ENCODE results near the gene GDI1. TPM values are rescaled to one million over a fixed set of nuclear protein-coding genes. Genes with fewer than 3 reads are reported as not detected.

Gene GDI1
- total and polyA plus RNA-seq, 9 of the 15 experiments (the other 6 are each of a cell fraction or from before 2014, with no cell fraction given): 0.97 to 82.6 (median 37.5) TPM

- TF ChIP-seq, protein P1, sequence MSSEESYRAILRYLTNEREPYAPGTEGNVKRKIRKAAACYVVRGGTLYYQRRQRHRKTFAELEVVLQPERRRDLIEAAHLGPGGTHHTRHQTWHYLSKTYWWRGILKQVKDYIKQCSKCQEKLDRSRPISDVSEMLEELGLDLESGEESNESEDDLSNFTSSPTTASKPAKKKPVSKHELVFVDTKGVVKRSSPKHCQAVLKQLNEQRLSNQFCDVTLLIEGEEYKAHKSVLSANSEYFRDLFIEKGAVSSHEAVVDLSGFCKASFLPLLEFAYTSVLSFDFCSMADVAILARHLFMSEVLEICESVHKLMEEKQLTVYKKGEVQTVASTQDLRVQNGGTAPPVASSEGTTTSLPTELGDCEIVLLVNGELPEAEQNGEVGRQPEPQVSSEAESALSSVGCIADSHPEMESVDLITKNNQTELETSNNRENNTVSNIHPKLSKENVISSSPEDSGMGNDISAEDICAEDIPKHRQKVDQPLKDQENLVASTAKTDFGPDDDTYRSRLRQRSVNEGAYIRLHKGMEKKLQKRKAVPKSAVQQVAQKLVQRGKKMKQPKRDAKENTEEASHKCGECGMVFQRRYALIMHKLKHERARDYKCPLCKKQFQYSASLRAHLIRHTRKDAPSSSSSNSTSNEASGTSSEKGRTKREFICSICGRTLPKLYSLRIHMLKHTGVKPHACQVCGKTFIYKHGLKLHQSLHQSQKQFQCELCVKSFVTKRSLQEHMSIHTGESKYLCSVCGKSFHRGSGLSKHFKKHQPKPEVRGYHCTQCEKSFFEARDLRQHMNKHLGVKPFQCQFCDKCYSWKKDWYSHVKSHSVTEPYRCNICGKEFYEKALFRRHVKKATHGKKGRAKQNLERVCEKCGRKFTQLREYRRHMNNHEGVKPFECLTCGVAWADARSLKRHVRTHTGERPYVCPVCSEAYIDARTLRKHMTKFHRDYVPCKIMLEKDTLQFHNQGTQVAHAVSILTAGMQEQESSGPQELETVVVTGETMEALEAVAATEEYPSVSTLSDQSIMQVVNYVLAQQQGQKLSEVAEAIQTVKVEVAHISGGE (CRISPR knock-in tag; IDR thresholded peaks at IDR 0.05): no peak
- no peak for TF ChIP-seq ZNF444 (CRISPR knock-in tag; IDR thresholded peaks at IDR 0.05)
- TF ChIP-seq SNIP1 (IDR thresholded peaks at IDR 0.05; ENCODE audit: low read depth): no peak
- no peak for TF ChIP-seq ZHX1 (conservative IDR thresholded peaks at IDR 0.05; ENCODE audit: low read length)
- no peak for TF ChIP-seq SP2 (IDR thresholded peaks at IDR 0.05; ENCODE audit: extremely low read depth, low read depth, low read length, poor library complexity, severe bottlenecking)
- peak; percentile 86; the same call in 1 of the 2 replicates for TF ChIP-seq ZFPM2 (CRISPR knock-in tag; IDR thresholded peaks at IDR 0.05)
- peak; percentile 59 for TF ChIP-seq SNRNP70 (optimal IDR thresholded peaks at IDR 0.05; ENCODE audit: low read depth, low read length)
- TF ChIP-seq PML (IDR thresholded peaks at IDR 0.05; ENCODE audit: low read length): peak; percentile 87
- peak; percentile 84 for TF ChIP-seq ZNF253 (CRISPR knock-in tag; conservative IDR thresholded peaks at IDR 0.05)
- TF ChIP-seq, protein P2, sequence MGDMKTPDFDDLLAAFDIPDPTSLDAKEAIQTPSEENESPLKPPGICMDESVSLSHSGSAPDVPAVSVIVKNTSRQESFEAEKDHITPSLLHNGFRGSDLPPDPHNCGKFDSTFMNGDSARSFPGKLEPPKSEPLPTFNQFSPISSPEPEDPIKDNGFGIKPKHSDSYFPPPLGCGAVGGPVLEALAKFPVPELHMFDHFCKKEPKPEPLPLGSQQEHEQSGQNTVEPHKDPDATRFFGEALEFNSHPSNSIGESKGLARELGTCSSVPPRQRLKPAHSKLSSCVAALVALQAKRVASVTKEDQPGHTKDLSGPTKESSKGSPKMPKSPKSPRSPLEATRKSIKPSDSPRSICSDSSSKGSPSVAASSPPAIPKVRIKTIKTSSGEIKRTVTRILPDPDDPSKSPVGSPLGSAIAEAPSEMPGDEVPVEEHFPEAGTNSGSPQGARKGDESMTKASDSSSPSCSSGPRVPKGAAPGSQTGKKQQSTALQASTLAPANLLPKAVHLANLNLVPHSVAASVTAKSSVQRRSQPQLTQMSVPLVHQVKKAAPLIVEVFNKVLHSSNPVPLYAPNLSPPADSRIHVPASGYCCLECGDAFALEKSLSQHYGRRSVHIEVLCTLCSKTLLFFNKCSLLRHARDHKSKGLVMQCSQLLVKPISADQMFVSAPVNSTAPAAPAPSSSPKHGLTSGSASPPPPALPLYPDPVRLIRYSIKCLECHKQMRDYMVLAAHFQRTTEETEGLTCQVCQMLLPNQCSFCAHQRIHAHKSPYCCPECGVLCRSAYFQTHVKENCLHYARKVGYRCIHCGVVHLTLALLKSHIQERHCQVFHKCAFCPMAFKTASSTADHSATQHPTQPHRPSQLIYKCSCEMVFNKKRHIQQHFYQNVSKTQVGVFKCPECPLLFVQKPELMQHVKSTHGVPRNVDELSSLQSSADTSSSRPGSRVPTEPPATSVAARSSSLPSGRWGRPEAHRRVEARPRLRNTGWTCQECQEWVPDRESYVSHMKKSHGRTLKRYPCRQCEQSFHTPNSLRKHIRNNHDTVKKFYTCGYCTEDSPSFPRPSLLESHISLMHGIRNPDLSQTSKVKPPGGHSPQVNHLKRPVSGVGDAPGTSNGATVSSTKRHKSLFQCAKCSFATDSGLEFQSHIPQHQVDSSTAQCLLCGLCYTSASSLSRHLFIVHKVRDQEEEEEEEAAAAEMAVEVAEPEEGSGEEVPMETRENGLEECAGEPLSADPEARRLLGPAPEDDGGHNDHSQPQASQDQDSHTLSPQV (IDR thresholded peaks at IDR 0.05): no peak
- TF ChIP-seq OTX1 (CRISPR knock-in tag; IDR thresholded peaks at IDR 0.05): peak; percentile 96
- peak; percentile 54 for TF ChIP-seq TAF1 (IDR thresholded peaks at IDR 0.05; ENCODE audit: control insufficient read depth, extremely low read depth, insufficient read depth, low read length, severe bottlenecking)
- TF ChIP-seq, protein P3, sequence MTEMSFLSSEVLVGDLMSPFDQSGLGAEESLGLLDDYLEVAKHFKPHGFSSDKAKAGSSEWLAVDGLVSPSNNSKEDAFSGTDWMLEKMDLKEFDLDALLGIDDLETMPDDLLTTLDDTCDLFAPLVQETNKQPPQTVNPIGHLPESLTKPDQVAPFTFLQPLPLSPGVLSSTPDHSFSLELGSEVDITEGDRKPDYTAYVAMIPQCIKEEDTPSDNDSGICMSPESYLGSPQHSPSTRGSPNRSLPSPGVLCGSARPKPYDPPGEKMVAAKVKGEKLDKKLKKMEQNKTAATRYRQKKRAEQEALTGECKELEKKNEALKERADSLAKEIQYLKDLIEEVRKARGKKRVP (CRISPR knock-in tag; IDR thresholded peaks at IDR 0.05): no peak
- peak; percentile 90 for TF ChIP-seq MYNN (IDR thresholded peaks at IDR 0.05)
- TF ChIP-seq MYNN (CRISPR knock-in tag; IDR thresholded peaks at IDR 0.05): no peak
- no peak for TF ChIP-seq STAT5A (IDR thresholded peaks at IDR 0.05; ENCODE audit: borderline replicate concordance, low read length)
Observed at GRCh38 chrX:154401045-154401799, 35.7 kb upstream of the GDI1 start (continued).
